CD4-positive, alpha-beta T cell treated with Interleukin-21 for 1 hour (primary cell): ENCODE results near the gene MAP4K3.
"Not testable (repeated sequence)": the region's sequence is repeated elsewhere in the genome, so short reads cannot be mapped to it uniquely, and the experiment has no call there.

Source experiments
- DNase-seq: peaks from one replicate; pipeline ENCODE4 v3.0.0-alpha.2; 2020

The MAP4K3 gene

GRCh38 chr2:39362595-39362994 lies 74.5 kb downstream of the MAP4K3 start:
- no peak for DNase-seq

- no peak for DNase-seq
These were observed 75.6 kb downstream of the MAP4K3 start for GRCh38 chr2:39361511-39361910.

- not testable (repeated sequence) for DNase-seq
These were observed 76.7 kb downstream of the MAP4K3 start for GRCh38 chr2:39360342-39360741.

GRCh38 chr2:39359453-39360038 lies 77.5 kb downstream of the MAP4K3 start:
- no peak for DNase-seq

GRCh38 chr2:39356922-39357639 lies 80.0 kb downstream of the MAP4K3 start:
- no peak for DNase-seq

- DNase-seq: no peak
These were observed 86.4 kb downstream of the MAP4K3 start for GRCh38 chr2:39350658-39351057.

- DNase-seq: no peak
These were observed 98.6 kb downstream of the MAP4K3 start for GRCh38 chr2:39338502-39338901.

GRCh38 chr2:39335930-39336329 lies 101.2 kb downstream of the MAP4K3 start:
- no peak for DNase-seq

GRCh38 chr2:39334978-39335377 lies 102.1 kb downstream of the MAP4K3 start:
- DNase-seq: no peak

- DNase-seq: no peak
These were observed 102.6 kb downstream of the MAP4K3 start for GRCh38 chr2:39334529-39334928.

- no peak for DNase-seq
These were observed 110.4 kb downstream of the MAP4K3 start for GRCh38 chr2:39326644-39327043.

- no peak for DNase-seq
These were observed 111.1 kb downstream of the MAP4K3 start for GRCh38 chr2:39325966-39326365.

GRCh38 chr2:39321056-39322035 lies 115.7 kb downstream of the MAP4K3 start:
- not testable (repeated sequence) for DNase-seq

- DNase-seq: no peak
These were observed 116.9 kb downstream of the MAP4K3 start for GRCh38 chr2:39320162-39320561.

GRCh38 chr2:39313575-39313974 lies 123.5 kb downstream of the MAP4K3 start:
- no peak for DNase-seq

GRCh38 chr2:39311469-39311868 lies 125.6 kb downstream of the MAP4K3 start:
- DNase-seq: no peak

- no peak for DNase-seq
These were observed 128.3 kb downstream of the MAP4K3 start for GRCh38 chr2:39308778-39309177.

GRCh38 chr2:39306626-39307025 lies 130.5 kb downstream of the MAP4K3 start:
- DNase-seq: no peak

- no peak for DNase-seq
These were observed 132.4 kb downstream of the MAP4K3 start for GRCh38 chr2:39304729-39305128.

GRCh38 chr2:39304200-39304599 lies 132.9 kb downstream of the MAP4K3 start:
- no peak for DNase-seq

GRCh38 chr2:39301352-39301751 lies 135.7 kb downstream of the MAP4K3 start:
- DNase-seq: no peak

GRCh38 chr2:39300044-39300978 lies 136.8 kb downstream of the MAP4K3 start:
- DNase-seq: no peak
